NCI-H187 treated with DMSO at 0.1 percent for 48 hours (cell line): Measurements from ENCODE around the gene IP6K1.
"Not testable (repeated sequence)": the region's sequence is repeated elsewhere in the genome, so short reads cannot be mapped to it uniquely, and the experiment has no call there.

Source experiments
- DNase-seq: peaks from one replicate; lab custom pipeline; 2025; lab: John Stamatoyannopoulos, UW

Gene IP6K1

GRCh38 chr3:49763981-49764380 is 22.4 kb downstream of the IP6K1 start:
- no peak for DNase-seq

GRCh38 chr3:49761661-49762060 is 24.7 kb downstream of the IP6K1 start:
- DNase-seq = no peak

GRCh38 chr3:49759226-49759625 is 27.1 kb downstream of the IP6K1 start:
- no peak for DNase-seq

- no peak for DNase-seq
These were observed 29.1 kb downstream of the IP6K1 start for GRCh38 chr3:49757197-49757596.

GRCh38 chr3:49756036-49756435 is 30.3 kb downstream of the IP6K1 start:
- DNase-seq = no peak

- no peak for DNase-seq
These were observed 31.8 kb downstream of the IP6K1 start for GRCh38 chr3:49754536-49754935.

GRCh38 chr3:49751501-49751900 is 34.8 kb downstream of the IP6K1 start:
- DNase-seq = no peak

- DNase-seq = no peak
These were observed 36.3 kb downstream of the IP6K1 start for GRCh38 chr3:49750056-49750455.

GRCh38 chr3:49748874-49749273 is 37.5 kb downstream of the IP6K1 start:
- not testable (repeated sequence) for DNase-seq

GRCh38 chr3:49747792-49748480 is 38.4 kb downstream of the IP6K1 start:
- no peak for DNase-seq

- DNase-seq = no peak
These were observed 40.4 kb downstream of the IP6K1 start for GRCh38 chr3:49745986-49746385.

GRCh38 chr3:49740427-49740826 is 45.9 kb downstream of the IP6K1 start:
- DNase-seq = no peak

- DNase-seq = no peak
These were observed 48.2 kb downstream of the IP6K1 start for GRCh38 chr3:49738067-49738713.

GRCh38 chr3:49734752-49735151 is 51.6 kb downstream of the IP6K1 start:
- no peak for DNase-seq

- DNase-seq = no peak
These were observed 52.8 kb downstream of the IP6K1 start for GRCh38 chr3:49733551-49733950.

GRCh38 chr3:49732597-49732996 is 53.7 kb downstream of the IP6K1 start:
- no peak for DNase-seq

- DNase-seq = no peak
These were observed 56.3 kb downstream of the IP6K1 start for GRCh38 chr3:49729966-49730609.

- DNase-seq = no peak
These were observed 58.4 kb downstream of the IP6K1 start for GRCh38 chr3:49727924-49728361.

GRCh38 chr3:49727154-49727923 is 59.0 kb downstream of the IP6K1 start:
- DNase-seq = no peak

- no peak for DNase-seq
These were observed 60.2 kb downstream of the IP6K1 start for GRCh38 chr3:49725906-49726681.

GRCh38 chr3:49724586-49724985 is 61.8 kb downstream of the IP6K1 start:
- no peak for DNase-seq
